Gastrocnemius medialis (tissue), 4 donors: ENCODE measurements around the gene MED25. TPM values are rescaled to one million over a fixed set of nuclear protein-coding genes. Genes with fewer than 3 reads are reported as not detected.

Experiments
- ATAC-seq, 2 donors: fragments of 150-250 bp; one replicate each; pipeline ENCODE4 v1.9.1; 2016
- DNase-seq, 2 donors: peaks; one replicate each; pipeline ENCODE4 v3.0.0-alpha.2; 2019
- H3K27ac ChIP-seq, 4 donors: fragments of 200-600 bp; sonication (generic); 1 replicate in 1 of 4; 2 replicates in 3 of 4; pipeline ENCODE4 v1.5.1; 2016 to 2018; ENCODE audit warnings: mild to moderate bottlenecking in 2 of 4, moderate library complexity in 1 of 4
- H3K27me3 ChIP-seq, 3 donors: fragments of 200-600 bp; sonication (generic) in 2 of 3; 1 replicate in 1 of 3; 2 replicates in 2 of 3; pipeline versions ENCODE4 v1.5.1 to v1.6.0; 2016 to 2019; ENCODE audit warnings: mild to moderate bottlenecking in 1 of 3, moderate library complexity in 1 of 3
- H3K36me3 ChIP-seq, 2 donors: fragments of 200-600 bp; sonication (generic) in 1 of 2; one replicate each; pipeline ENCODE4 v1.5.1; 2017 to 2018
- H3K4me1 ChIP-seq, 2 donors: fragments of 200-600 bp; sonication (generic) in 1 of 2; one replicate each; pipeline ENCODE4 v1.5.1; 2016 to 2017; ENCODE audit warnings: mild to moderate bottlenecking in 2 of 2
- H3K4me3 ChIP-seq, 4 donors: fragments of 200-600 bp; sonication (generic) in 3 of 4; 1 replicate in 1 of 4; 2 replicates in 3 of 4; pipeline ENCODE4 v1.5.1; 2016 to 2019; ENCODE audit warnings: mild to moderate bottlenecking in 2 of 4
- H3K9me3 ChIP-seq, 3 donors: fragments of 200-600 bp; sonication (generic) in 2 of 3; 1 replicate in 1 of 3; 2 replicates in 2 of 3; pipeline ENCODE4 v1.5.1; 2016 to 2019
- POLR2A ChIP-seq, 2 donors: fragments of 450-650 bp; IDR thresholded peaks; one replicate each; pipeline ENCODE4 v1.6.1; 2017; ENCODE audit warnings: antibody characterized with exemption in 2 of 2, mild to moderate bottlenecking in 2 of 2, moderate library complexity in 2 of 2
- in situ Hi-C, 4 donors: fragments of 200-750 bp; cut with MboI; loops; one replicate each; pipeline versions ENCODE4 v1.15.0 to v1.8.0; 2017; ENCODE audit warnings: low sequenced_read_pairs in 4 of 4
- intact Hi-C: fragments of 100-400 bp; cut with DNase I; formaldehyde crosslinking; loops from one replicate; pipeline ENCODE4 v1.15.1; 2023; ENCODE audit warnings: low total_unique reads
- total RNA-seq, 4 donors: library from RNA; depleted of rRNA; stranded (reverse); fragments of >200 nt; gene quantifications; one replicate each; pipeline versions ENCODE4 v1.1.0 to v1.2.3, GENCODE V29; 2016
- TF ChIP-seq, protein P1 (sequence below), 5 experiments: fragments of 450-650 bp in 3 of 5; fragments of 200-600 bp in 2 of 5; sonication (generic) in 2 of 5; IDR thresholded peaks in 4 of 5; conservative IDR thresholded peaks in 1 of 5; 1 replicate in 4 of 5; 2 replicates in 1 of 5; pipeline ENCODE4 v1.5.1; 2016 to 2019; ENCODE audit warnings: antibody characterized with exemption in 5 of 5, mild to moderate bottlenecking in 3 of 5, moderate library complexity in 3 of 5

Gene MED25
- total RNA-seq, 4 donors from 2014 or later: 46.6 to 105 (median 78.7) TPM

DNA sequence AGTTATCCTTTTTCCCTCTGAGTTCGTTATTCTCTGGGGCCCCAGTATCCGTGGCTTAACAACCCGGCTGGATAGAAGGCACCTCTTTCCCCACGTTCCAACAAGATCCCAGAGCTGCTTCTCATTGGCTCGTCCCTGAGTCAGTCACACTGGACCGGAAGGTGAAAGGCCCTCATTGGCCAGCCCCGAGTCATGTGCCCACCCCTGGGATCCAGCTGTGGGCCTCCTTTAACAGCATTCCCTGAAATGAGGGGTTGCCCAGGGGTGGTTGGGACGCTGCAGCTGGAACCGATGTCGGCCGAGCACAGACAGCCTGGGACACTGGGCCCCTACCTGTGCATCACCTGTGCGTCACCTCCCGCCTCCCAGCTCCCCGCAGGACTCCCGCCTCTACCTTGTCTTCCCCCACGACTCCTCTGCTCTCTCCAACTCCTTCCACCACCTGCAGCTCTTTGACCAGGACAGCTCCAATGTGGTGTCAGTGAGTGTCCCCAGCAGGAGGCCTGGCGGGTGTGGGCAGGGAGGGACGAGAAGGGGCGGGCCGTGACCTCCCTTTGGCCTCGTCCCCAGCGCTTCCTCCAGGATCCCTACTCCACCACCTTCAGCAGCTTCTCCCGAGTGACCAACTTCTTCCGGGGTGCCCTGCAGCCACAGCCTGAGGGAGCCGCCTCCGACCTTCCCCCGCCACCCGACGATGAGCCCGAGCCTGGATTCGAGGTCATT lies 63.7 kb downstream of the MED25 start:
- H3K36me3 ChIP-seq: peaks cover 14 to 81% of the 10 kb centered on the region in 2 donors

DNA sequence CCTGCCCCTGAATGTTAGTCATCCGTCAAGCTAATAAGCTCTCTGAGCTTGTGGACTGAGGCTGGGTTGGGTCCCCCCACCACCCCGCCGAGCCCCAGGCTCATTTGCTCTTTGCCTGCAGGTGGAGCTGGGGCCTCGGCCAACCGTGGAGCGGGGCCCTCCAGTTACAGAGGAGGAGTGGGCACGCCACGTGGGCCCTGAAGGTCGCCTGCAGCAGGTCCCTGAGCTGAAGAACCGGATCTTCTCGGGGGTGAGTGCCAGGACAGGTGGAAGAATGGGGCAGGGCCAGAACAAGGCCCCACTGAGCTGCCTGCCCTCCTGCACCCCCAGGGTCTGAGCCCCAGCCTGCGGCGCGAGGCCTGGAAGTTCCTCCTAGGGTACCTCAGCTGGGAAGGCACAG lies 64.6 kb downstream of the MED25 start:
- Histone ChIP-seq H3K27ac (no peak overlapping the region), H3K9me3 (no peaks in the 10 kb centered on the region), H3K4me1 (peaks cover 7 to 16% of the 10 kb centered on the region in 2 donors), H3K36me3 (peaks cover 14 to 81% of the 10 kb centered on the region in 2 donors), H3K4me3 (no peak overlapping the region), H3K27me3 (no peaks in the 10 kb centered on the region)
- in situ Hi-C loops: no loop called here
- ATAC-seq (no peak), DNase-seq (no peak)
- no peak for TF ChIP-seq POLR2A (IDR thresholded peaks at IDR 0.05)
- TF ChIP-seq, protein P1, sequence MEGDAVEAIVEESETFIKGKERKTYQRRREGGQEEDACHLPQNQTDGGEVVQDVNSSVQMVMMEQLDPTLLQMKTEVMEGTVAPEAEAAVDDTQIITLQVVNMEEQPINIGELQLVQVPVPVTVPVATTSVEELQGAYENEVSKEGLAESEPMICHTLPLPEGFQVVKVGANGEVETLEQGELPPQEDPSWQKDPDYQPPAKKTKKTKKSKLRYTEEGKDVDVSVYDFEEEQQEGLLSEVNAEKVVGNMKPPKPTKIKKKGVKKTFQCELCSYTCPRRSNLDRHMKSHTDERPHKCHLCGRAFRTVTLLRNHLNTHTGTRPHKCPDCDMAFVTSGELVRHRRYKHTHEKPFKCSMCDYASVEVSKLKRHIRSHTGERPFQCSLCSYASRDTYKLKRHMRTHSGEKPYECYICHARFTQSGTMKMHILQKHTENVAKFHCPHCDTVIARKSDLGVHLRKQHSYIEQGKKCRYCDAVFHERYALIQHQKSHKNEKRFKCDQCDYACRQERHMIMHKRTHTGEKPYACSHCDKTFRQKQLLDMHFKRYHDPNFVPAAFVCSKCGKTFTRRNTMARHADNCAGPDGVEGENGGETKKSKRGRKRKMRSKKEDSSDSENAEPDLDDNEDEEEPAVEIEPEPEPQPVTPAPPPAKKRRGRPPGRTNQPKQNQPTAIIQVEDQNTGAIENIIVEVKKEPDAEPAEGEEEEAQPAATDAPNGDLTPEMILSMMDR (IDR thresholded peaks at IDR 0.05 in 4 of 5, conservative IDR thresholded peaks at IDR 0.05 in 1 of 5): no peak
- intact Hi-C loops: no loop called here

More for the DNA sequence above, 63.7 kb downstream of the MED25 start:
- H3K9me3 ChIP-seq: no peaks in the 10 kb centered on the region
- peaks cover 7 to 16% of the 10 kb centered on the region in 2 donors for H3K4me1 ChIP-seq
- no peak for DNase-seq
- in situ Hi-C loops: no loop called here
- intact Hi-C loops: no loop called here
- no peak for TF ChIP-seq POLR2A (IDR thresholded peaks at IDR 0.05)
- TF ChIP-seq, protein P1 (IDR thresholded peaks at IDR 0.05 in 4 of 5, conservative IDR thresholded peaks at IDR 0.05 in 1 of 5): no peak
- no peak for ATAC-seq
- no peak overlapping the region for H3K4me3 ChIP-seq
- no peak overlapping the region for H3K27ac ChIP-seq
- no peaks in the 10 kb centered on the region for H3K27me3 ChIP-seq

DNA sequence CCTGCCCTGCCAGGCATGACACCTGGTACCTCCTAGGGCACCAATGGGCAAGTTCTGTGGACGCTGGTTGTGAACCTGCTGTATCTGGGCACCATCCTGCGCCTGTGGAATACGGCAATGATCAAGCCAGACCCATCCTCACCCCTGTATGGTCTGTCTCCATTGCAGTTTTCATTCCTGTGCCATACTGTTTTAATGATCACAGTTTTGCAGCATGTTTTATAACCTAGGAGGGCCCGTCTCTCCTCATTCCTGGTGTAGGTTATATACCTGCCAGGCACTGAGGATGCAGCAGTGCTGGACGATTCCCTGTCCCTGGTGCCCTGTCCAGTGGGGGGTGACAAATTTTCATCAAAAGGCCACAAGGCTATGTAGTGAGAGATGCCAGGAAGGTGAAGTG lies 65.0 kb downstream of the MED25 start:
- Histone ChIP-seq H3K36me3 (peaks cover 14 to 81% of the 10 kb centered on the region in 2 donors), H3K4me1 (peaks cover 7 to 14% of the 10 kb centered on the region in 2 donors), H3K4me3 (no peak overlapping the region), H3K9me3 (no peaks in the 10 kb centered on the region), H3K27me3 (no peaks in the 10 kb centered on the region), H3K27ac (no peak overlapping the region)
- in situ Hi-C loops (no loop called here), intact Hi-C loops (no loop called here)
- ATAC-seq (no peak), DNase-seq (no peak)
- TF ChIP-seq POLR2A (IDR thresholded peaks at IDR 0.05): no peak
- TF ChIP-seq, protein P1 (IDR thresholded peaks at IDR 0.05 in 4 of 5, conservative IDR thresholded peaks at IDR 0.05 in 1 of 5): no peak

DNA sequence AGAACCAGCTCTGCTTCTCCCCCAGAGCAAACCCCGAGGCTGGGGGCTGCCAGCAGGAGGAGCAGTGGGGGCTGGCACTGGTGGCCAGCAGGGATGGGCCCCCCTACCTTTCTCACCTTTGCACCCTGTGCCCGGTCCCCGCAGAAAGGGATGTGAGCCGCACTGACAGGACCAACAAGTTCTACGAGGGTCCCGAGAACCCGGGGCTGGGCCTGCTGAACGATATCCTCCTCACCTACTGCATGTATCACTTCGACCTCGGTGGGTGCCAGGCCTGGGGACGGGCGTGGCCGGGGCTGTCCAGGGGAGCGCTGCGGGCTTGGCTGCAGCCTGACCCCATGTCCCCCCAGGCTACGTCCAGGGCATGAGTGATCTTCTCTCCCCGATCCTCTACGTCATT lies 66.0 kb downstream of the MED25 start:
- Histone ChIP-seq H3K4me1 (peaks cover 0 to 4% of the 10 kb centered on the region in 2 donors), H3K9me3 (no peaks in the 10 kb centered on the region), H3K27me3 (no peaks in the 10 kb centered on the region), H3K4me3 (no peak overlapping the region), H3K27ac (no peak overlapping the region), H3K36me3 (peaks cover 14 to 74% of the 10 kb centered on the region in 2 donors)
- no peak for ATAC-seq
- no peak for DNase-seq
- intact Hi-C loops: no loop called here
- in situ Hi-C loops: no loop called here
- TF ChIP-seq POLR2A (IDR thresholded peaks at IDR 0.05): no peak
- TF ChIP-seq, protein P1 (IDR thresholded peaks at IDR 0.05 in 4 of 5, conservative IDR thresholded peaks at IDR 0.05 in 1 of 5): no peak
